Measurements from ENCODE around the gene CDH4.

Gene CDH4

GRCh38 chr20:61780066-61780465 is 528.0 kb downstream of the CDH4 start:
- DNase-seq: no peak

- DNase-seq: no peak
Measured at GRCh38 chr20:61784801-61785566, 532.9 kb downstream of the CDH4 start.

- no peak for DNase-seq
Measured at GRCh38 chr20:61785567-61785816, 533.4 kb downstream of the CDH4 start.

- no peak for DNase-seq
Measured at GRCh38 chr20:61786230-61786629, 534.2 kb downstream of the CDH4 start.

GRCh38 chr20:61788343-61788742 is 536.3 kb downstream of the CDH4 start:
- DNase-seq: no peak

GRCh38 chr20:61789329-61789728 is 537.3 kb downstream of the CDH4 start:
- DNase-seq: no peak

- DNase-seq: no peak
Measured at GRCh38 chr20:61790116-61790827, 538.2 kb downstream of the CDH4 start.

- no peak for DNase-seq
Measured at GRCh38 chr20:61791995-61792394, 539.9 kb downstream of the CDH4 start.

GRCh38 chr20:61795669-61796630 is 543.9 kb downstream of the CDH4 start:
- no peak for DNase-seq

GRCh38 chr20:61796738-61797137 is 544.7 kb downstream of the CDH4 start:
- DNase-seq: no peak

- no peak for DNase-seq
Measured at GRCh38 chr20:61797200-61797599, 545.1 kb downstream of the CDH4 start.

GRCh38 chr20:61797971-61798411 is 545.9 kb downstream of the CDH4 start:
- no peak for DNase-seq

GRCh38 chr20:61798632-61799031 is 546.6 kb downstream of the CDH4 start:
- DNase-seq: no peak

- DNase-seq: no peak
Measured at GRCh38 chr20:61799394-61799923, 547.4 kb downstream of the CDH4 start.

- no peak for DNase-seq
Measured at GRCh38 chr20:61799928-61800327, 547.9 kb downstream of the CDH4 start.

- no peak for DNase-seq
Measured at GRCh38 chr20:61800359-61801064, 548.5 kb downstream of the CDH4 start.

- DNase-seq: no peak
Measured at GRCh38 chr20:61801065-61801360, 549.0 kb downstream of the CDH4 start.

- DNase-seq: no peak
Measured at GRCh38 chr20:61801428-61801827, 549.4 kb downstream of the CDH4 start.

GRCh38 chr20:61801857-61802442 is 549.9 kb downstream of the CDH4 start:
- no peak for DNase-seq

GRCh38 chr20:61802721-61803311 is 550.8 kb downstream of the CDH4 start:
- DNase-seq: peak; percentile 14

GRCh38 chr20:61803416-61803914 is 551.4 kb downstream of the CDH4 start:
- DNase-seq: no peak

Data from NCI-H1105 (cell line).